Neural progenitor cell (in vitro differentiated cells): Measurements from ENCODE around the gene FAM163B. TPM values are rescaled to one million over a fixed set of nuclear protein-coding genes. Genes with fewer than 3 reads are reported as not detected.

Experiments used
- DNase-seq: peaks from one replicate; pipeline ENCODE4 v3.0.0-alpha.2; 2016; ENCODE audit warnings: low spot score
- H2AFZ ChIP-seq: fragments of 200-600 bp; sonication (generic); replicated peaks from 2 replicates; pipeline ENCODE4 v1.6.1; 2016; ENCODE audit warnings: antibody characterized with exemption
- H3F3A ChIP-seq: fragments of 200-600 bp; sonication (generic); 2 replicates; pipeline ENCODE4 v1.6.1; 2016; ENCODE audit warnings: antibody characterized with exemption, low read depth
- H3K27ac ChIP-seq: fragments of 200-600 bp; sonication (generic); 2 replicates; pipeline ENCODE4 v1.5.1; 2016; ENCODE audit warnings: mild to moderate bottlenecking
- H3K27me3 ChIP-seq: fragments of 200-600 bp; sonication (generic); 2 replicates; pipeline ENCODE4 v1.6.1; 2016; ENCODE audit warnings: mild to moderate bottlenecking, moderate library complexity
- H3K36me3 ChIP-seq: fragments of 200-600 bp; sonication (generic); 2 replicates; pipeline ENCODE4 v1.5.1; 2016
- H3K4me1 ChIP-seq: fragments of 200-600 bp; sonication (generic); 2 replicates; pipeline ENCODE4 v1.6.1; 2016; ENCODE audit warnings: mixed run types
- H3K4me2 ChIP-seq: fragments of 200-600 bp; sonication (generic); 2 replicates; pipeline ENCODE4 v1.6.1; 2016
- H3K4me3 ChIP-seq: fragments of 200-600 bp; sonication (generic); 2 replicates; pipeline ENCODE4 v1.5.1; 2016
- H3K79me2 ChIP-seq: fragments of 200-600 bp; sonication (generic); 2 replicates; pipeline ENCODE4 v1.6.1; 2016; ENCODE audit warnings: low read depth
- H3K9ac ChIP-seq: fragments of 200-600 bp; sonication (generic); 2 replicates; pipeline ENCODE4 v1.6.1; 2016
- H3K9me3 ChIP-seq: fragments of 200-600 bp; sonication (generic); 2 replicates; pipeline ENCODE4 v1.5.1; 2016; ENCODE audit warnings: low read depth
- H4K20me1 ChIP-seq: fragments of 200-600 bp; sonication (generic); 2 replicates; pipeline ENCODE4 v1.6.1; 2016; ENCODE audit warnings: low read depth
- H3K27ac Mint-ChIP-seq: 3 replicates; pipeline ENCODE4 v1.8.0; 2021; ENCODE audit warnings: mixed read lengths
- H3K27me3 Mint-ChIP-seq: 2 replicates; pipeline ENCODE4 v1.8.0; 2022; ENCODE audit warnings: low read depth, mild to moderate bottlenecking, inconsistent platforms, moderate library complexity, mixed read lengths; ENCODE audit not compliant: insufficient read depth
- H3K36me3 Mint-ChIP-seq: 3 replicates; pipeline ENCODE4 v1.8.0; 2021; ENCODE audit warnings: mixed read lengths
- H3K4me1 Mint-ChIP-seq: 3 replicates; pipeline ENCODE4 v1.8.0; 2021; ENCODE audit warnings: mixed read lengths
- H3K4me3 Mint-ChIP-seq: 3 replicates; pipeline ENCODE4 v1.8.0; 2021; ENCODE audit warnings: mild to moderate bottlenecking, moderate library complexity, mixed read lengths
- H3K9me3 Mint-ChIP-seq: 3 replicates; pipeline ENCODE4 v1.8.0; 2020; ENCODE audit warnings: mixed read lengths
- CTCF ChIP-seq: fragments of 200-600 bp; sonication (generic); IDR thresholded peaks from 2 replicates; pipeline ENCODE4 v1.5.1; 2017; ENCODE audit warnings: antibody characterized with exemption, mild to moderate bottlenecking
- EZH2 ChIP-seq: fragments of 200-600 bp; sonication (generic); IDR thresholded peaks from 2 replicates; pipeline ENCODE4 v1.6.1; 2017; ENCODE audit warnings: antibody characterized with exemption, mild to moderate bottlenecking, moderate library complexity
- EZH2phosphoT487 ChIP-seq: fragments of 200-600 bp; sonication (generic); IDR thresholded peaks from 2 replicates; pipeline ENCODE4 v1.6.1; 2017; ENCODE audit warnings: antibody characterized with exemption
- total RNA-seq: library from RNA; depleted of rRNA; stranded (reverse); fragments of >200 nt; gene quantifications from 2 replicates; pipeline ENCODE4 v1.2.3, GENCODE V29; 2015; ENCODE audit warnings: low replicate concordance

FAM163B gene
- total RNA-seq, 1 donor from 2014 or later, result not detected

DNA sequence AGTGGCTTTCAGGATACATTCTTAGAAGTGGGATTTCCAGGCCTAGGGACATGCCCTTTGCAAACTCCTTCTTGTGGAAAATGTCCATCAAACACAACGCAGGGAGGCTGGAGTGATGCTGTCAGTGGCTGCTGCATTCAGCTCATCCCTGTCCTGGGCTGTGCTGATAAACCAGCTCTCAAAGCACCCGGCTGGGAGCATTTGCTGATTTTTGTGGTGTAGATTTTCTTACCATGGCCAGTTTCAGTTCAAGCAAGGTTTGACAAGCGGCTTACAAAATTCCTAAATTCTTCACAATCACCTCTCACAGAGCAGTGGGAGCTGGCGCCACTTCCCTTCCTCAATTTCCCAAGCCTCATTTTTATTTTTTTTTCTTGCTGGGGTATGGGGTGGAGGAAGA lies 28.2 kb downstream of the FAM163B start:
- Histone ChIP-seq H4K20me1 (no peaks in the 10 kb centered on the region), H3K4me3 (no peak overlapping the region), H3K4me1 (peaks cover 42% of the 10 kb centered on the region), H2AFZ (no peak overlapping the region), H3K4me2 (no peak overlapping the region), H3K9me3 (no peaks in the 10 kb centered on the region), H3K27me3 (no peaks in the 10 kb centered on the region), H3K27ac (no peak overlapping the region), H3K79me2 (no peaks in the 10 kb centered on the region), H3K36me3 (no peaks in the 10 kb centered on the region), H3F3A (peaks cover 8% of the 10 kb centered on the region), H3K9ac (no peak overlapping the region)
- no peak overlapping the region for H3K27ac Mint-ChIP-seq
- no peaks in the 10 kb centered on the region for H3K36me3 Mint-ChIP-seq
- no peak for TF ChIP-seq CTCF
- TF ChIP-seq EZH2, result no peak
- TF ChIP-seq EZH2phosphoT487, result no peak
- peaks cover 10% of the 10 kb centered on the region for H3K27me3 Mint-ChIP-seq
- no peak overlapping the region for H3K4me3 Mint-ChIP-seq
- no peak for DNase-seq
- peaks cover 66% of the 10 kb centered on the region for H3K4me1 Mint-ChIP-seq
- no peaks in the 10 kb centered on the region for H3K9me3 Mint-ChIP-seq

DNA sequence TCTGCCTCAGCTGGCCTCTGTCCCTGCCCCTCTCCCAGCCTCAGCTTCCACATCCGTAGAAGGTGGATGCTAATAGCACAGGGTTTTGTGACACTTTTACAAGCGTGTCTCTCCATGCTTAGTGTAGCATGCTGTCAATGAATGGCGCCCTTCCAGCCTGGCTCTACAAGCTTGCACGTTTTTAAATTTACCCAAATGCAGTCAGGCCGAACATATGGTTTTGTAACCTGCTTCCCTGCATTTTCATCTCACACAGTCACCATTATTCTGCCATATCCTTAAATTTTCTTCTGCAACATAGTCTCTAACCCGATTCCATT lies 28.8 kb downstream of the FAM163B start:
- no peak overlapping the region for H3K27ac ChIP-seq
- H4K20me1 ChIP-seq, result no peaks in the 10 kb centered on the region
- Mint-ChIP-seq H3K27me3 (peaks cover 8% of the 10 kb centered on the region), H3K36me3 (no peaks in the 10 kb centered on the region), H3K27ac (no peak overlapping the region), H3K4me1 (peaks cover 65% of the 10 kb centered on the region), H3K4me3 (no peak overlapping the region), H3K9me3 (no peaks in the 10 kb centered on the region)
- TF ChIP-seq EZH2, result no peak
- TF ChIP-seq CTCF, result no peak
- TF ChIP-seq EZH2phosphoT487, result no peak
- H3K9me3 ChIP-seq, result no peaks in the 10 kb centered on the region
- no peak overlapping the region for H3K9ac ChIP-seq
- H3K4me2 ChIP-seq, result no peak overlapping the region
- H3K79me2 ChIP-seq, result no peaks in the 10 kb centered on the region
- peaks cover 38% of the 10 kb centered on the region for H3K4me1 ChIP-seq
- DNase-seq, result no peak
- H3K4me3 ChIP-seq, result no peak overlapping the region
- H2AFZ ChIP-seq, result no peak overlapping the region
- H3F3A ChIP-seq, result peaks cover 8% of the 10 kb centered on the region
- no peaks in the 10 kb centered on the region for H3K27me3 ChIP-seq
- H3K36me3 ChIP-seq, result no peaks in the 10 kb centered on the region

- H3K9me3 Mint-ChIP-seq, result no peaks in the 10 kb centered on the region
- peaks cover 62% of the 10 kb centered on the region for H3K4me1 Mint-ChIP-seq
Measured at GRCh38 chr9:133579601-133580418, 29.4 kb downstream of the FAM163B start.

More at GRCh38 chr9:133579601-133580418, 29.4 kb downstream of the FAM163B start:
- DNase-seq, result no peak
- H3K4me2 ChIP-seq, result no peak overlapping the region
- H3F3A ChIP-seq, result peaks cover 7% of the 10 kb centered on the region
- H3K36me3 ChIP-seq, result no peaks in the 10 kb centered on the region
- TF ChIP-seq CTCF (no peak), EZH2phosphoT487 (no peak)
- Mint-ChIP-seq H3K27me3 (peaks cover 8% of the 10 kb centered on the region), H3K36me3 (no peaks in the 10 kb centered on the region), H3K4me3 (no peak overlapping the region), H3K27ac (no peak overlapping the region)
- H3K4me3 ChIP-seq, result no peak overlapping the region
- H4K20me1 ChIP-seq, result no peaks in the 10 kb centered on the region
- H3K4me1 ChIP-seq, result peaks cover 33% of the 10 kb centered on the region
- H3K79me2 ChIP-seq, result no peaks in the 10 kb centered on the region
- H3K9me3 ChIP-seq, result no peaks in the 10 kb centered on the region
- no peak overlapping the region for H3K27ac ChIP-seq
- no peaks in the 10 kb centered on the region for H3K27me3 ChIP-seq
- H3K9ac ChIP-seq, result no peak overlapping the region
- no peak overlapping the region for H2AFZ ChIP-seq
